GM18526 (cell line): Measurements from ENCODE around the gene EPB41L4B.

Experiments used
- POLR2A ChIP-seq: IDR thresholded peaks from 3 replicates; pipeline ENCODE4 v1.6.1; 2011; ENCODE audit not compliant: insufficient read length; ENCODE audit errors: extremely low read depth

The EPB41L4B gene

GRCh38 chr9:109328978-109329637 is 8.2 kb upstream of the EPB41L4B start:
- TF ChIP-seq POLR2A, result no peak

- no peak for TF ChIP-seq POLR2A
Measured at GRCh38 chr9:109325089-109325488, 4.2 kb upstream of the EPB41L4B start.

DNA sequence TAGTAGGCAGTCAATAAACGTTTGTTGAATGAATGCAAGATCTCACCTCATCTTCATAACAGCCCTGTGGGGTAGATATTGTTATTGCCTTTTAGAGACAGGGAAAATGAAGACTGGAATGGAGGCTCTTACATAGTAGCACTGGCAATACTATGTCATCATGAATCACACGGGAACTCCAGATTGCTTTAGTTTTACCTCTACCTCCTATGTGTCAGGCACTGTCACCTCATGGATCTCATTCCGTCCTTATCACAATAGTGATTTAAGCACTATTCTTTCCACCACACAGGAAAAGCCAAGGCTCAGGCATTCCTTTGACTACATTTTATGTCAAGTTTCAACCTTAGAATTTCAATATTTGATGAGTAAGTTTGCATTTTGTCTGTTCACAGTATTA is 2.9 kb upstream of the EPB41L4B start:
- TF ChIP-seq POLR2A, result no peak

DNA sequence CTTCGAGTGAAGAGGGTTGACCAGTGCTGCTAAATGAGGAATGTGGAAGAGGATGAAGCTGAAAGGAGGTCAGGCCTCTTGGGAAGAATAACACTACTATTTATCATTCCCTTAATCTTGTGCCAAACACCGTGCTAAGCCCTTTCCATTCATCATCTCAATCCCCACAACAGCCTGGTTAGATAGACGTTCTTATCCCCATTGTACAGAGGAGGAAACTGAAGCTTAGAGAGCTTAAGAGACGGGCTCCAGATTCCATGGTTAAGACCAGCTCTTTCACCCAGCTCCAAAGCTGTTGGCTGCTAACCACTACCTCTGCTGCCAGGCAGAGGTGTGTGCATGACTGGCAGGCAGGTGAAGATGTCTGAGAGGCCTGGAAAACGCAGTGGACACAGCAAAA is 868 bp upstream of the EPB41L4B start:
- no peak for TF ChIP-seq POLR2A

DNA sequence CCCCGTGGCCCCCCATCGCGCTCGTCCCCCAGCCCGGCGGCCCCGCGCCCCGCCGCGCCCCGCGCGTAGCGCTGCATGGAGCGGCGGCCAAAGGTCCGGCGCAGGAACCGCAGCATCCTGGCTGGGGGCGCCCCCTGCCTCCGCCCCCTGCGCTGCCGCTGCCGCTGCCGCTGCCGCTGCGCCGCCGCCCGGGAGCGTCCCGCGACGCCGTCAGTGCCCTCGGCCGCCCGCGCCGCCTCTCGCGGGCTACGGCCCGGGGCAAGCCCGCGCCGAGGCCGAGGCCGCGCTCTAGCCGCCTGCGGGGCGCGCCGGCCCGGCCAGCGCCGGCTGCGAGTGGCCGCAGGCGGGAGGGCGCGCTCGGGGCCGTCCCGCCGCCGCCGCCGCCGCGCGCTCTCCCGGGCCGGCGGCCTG is 523 bp downstream of the EPB41L4B start:
- no peak for TF ChIP-seq POLR2A

DNA sequence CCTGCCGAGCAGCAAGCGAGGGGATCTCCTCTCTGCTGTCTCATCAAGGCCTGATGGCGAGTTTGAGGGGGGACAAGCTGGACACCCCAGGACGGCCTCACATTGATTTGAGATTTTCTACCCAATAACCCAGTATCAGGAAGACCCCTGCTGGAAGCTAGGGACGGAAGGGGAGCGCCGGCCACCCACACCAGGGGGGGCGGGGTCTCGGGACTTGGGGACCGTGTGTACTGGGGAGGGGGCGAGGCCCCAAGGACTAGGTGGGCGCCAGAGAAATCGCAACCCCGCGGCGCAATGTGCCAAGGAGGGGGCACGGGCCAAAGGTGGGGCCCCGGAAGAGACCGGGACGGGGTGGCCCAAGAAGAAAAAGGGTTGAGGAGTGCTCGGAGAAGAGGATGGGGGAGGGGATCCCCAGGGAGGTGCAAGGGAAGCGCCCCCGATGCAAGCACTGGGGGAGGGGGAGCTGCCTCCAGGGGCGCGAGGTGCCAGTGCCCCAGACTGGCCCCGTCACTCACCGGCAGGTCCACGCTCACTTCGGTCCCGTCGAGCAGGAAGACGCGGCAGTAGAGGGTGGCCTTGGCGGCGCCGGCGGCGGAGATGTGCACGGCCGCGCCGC is 1.1 kb downstream of the EPB41L4B start:
- no peak for TF ChIP-seq POLR2A

DNA sequence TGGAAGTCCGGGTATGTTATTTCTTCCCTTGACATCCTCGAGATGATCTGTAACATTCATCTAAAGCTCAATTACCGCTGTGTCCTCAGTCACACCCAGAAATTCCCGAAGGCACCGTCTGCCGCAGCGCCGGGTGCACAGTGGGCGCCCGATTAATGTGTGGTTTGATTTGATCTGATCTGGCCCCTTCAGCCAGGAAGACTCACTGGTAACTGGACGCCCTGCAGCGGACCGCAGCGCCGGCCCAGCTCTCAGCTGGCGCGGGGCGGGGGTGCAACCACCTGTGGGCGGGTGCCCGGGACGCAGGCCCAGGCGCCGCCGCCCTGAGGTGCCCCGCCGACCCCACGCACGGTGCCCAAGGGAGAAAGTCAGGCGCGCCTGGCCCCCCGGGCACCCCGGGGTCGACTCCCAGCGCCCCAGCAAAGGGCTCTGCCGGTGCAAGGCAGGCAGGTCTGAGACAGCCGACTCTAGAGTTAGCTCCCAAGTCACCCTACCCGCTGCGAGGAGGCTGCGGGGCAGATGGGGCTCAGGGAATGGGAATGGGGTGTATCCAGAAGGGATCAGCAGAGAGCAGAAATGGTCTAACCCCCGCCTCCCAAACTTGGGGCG is 1.7 kb downstream of the EPB41L4B start:
- no peak for TF ChIP-seq POLR2A

- no peak for TF ChIP-seq POLR2A
Measured at GRCh38 chr9:109317979-109318741, 2.7 kb downstream of the EPB41L4B start.

- no peak for TF ChIP-seq POLR2A
Measured at GRCh38 chr9:109317311-109317978, 3.4 kb downstream of the EPB41L4B start.

GRCh38 chr9:109316207-109316640 is 4.6 kb downstream of the EPB41L4B start:
- TF ChIP-seq POLR2A, result no peak

GRCh38 chr9:109315480-109316206 is 5.2 kb downstream of the EPB41L4B start:
- TF ChIP-seq POLR2A, result no peak

DNA sequence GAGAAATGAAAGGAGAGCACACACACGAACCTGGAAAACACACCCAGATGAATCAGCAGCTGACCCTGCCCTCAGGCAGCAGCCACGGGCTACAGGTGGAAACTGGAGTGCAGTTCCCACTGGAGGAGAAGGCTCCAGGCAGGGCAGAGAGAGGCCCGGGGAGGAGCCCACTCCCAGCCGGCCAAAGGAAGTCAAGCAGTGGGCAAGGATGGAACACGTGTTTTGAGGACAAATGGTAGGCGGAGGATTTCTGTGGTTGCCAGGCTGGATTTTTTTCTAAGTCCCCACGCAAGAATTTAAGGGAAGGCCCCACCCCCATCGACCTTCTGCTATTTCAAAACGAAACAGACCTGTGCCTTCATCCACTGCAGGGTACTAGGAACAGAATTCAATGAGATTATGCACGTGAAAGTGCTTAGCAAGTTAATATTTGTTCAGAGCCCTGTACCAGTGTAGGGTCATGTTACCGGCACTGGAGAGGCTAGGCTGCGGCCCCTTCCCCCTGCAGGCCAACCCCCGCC is 6.8 kb downstream of the EPB41L4B start:
- no peak for TF ChIP-seq POLR2A

- no peak for TF ChIP-seq POLR2A
Measured at GRCh38 chr9:109313351-109313750, 7.5 kb downstream of the EPB41L4B start.

DNA sequence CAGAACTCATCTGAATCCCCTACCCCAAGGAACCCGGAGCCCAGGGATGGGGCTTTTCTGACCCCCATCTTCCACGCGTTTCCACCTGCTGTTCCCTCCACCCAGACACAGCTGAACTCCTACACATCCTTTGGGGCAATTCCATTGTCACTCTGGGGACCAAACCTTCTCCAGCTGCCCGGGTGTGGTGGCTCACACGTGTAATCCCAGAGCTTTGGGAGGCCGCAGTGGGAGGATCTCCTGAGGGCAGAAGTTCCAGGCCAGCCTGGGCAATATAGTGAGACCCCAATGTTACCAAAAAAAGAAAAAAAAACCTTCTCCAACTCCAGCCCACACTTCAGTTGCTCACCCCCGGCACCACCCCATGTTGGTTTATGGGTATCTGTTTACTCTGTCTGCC is 8.1 kb downstream of the EPB41L4B start:
- no peak for TF ChIP-seq POLR2A
